H1 (cell line): ENCODE measurements around the gene CTXN2. TPM values are rescaled to one million over a fixed set of nuclear protein-coding genes. Genes with fewer than 3 reads are reported as not detected.

Experiments used
- CTCF ChIA-PET: fragments of 300-600 bp; sonication (Branson Sonifier 250); formaldehyde crosslinking; loops from one replicate; lab custom pipeline; 2021; ENCODE audit not compliant: partially characterized antibody; lab: Charles Lee
- POLR2A ChIA-PET: fragments of 300-600 bp; sonication (Branson Sonifier 250); formaldehyde crosslinking; loops from one replicate; lab custom pipeline; 2021; ENCODE audit warnings: inconsistent platforms; ENCODE audit not compliant: partially characterized antibody; lab: Charles Lee
- DNase-seq, 2 experiments: peaks; one replicate each; pipeline versions ENCODE4 v3.0.0 to v3.0.0-alpha.2; 2010 to 2022; ENCODE audit warnings: low spot score in 2 of 2, low read depth in 1 of 2, mixed read lengths in 1 of 2
- FAIRE-seq: peaks from 2 replicates; lab custom pipeline; 2011; peaks lifted over from hg19 to GRCh38; lab: Jason Lieb, UNC
- H2AFZ ChIP-seq: 2 replicates; pipeline ENCODE4 v1.8.1; 2012; ENCODE audit warnings: low read length, inconsistent platforms
- H2AK5ac ChIP-seq: 2 replicates; pipeline ENCODE4 v1.6.1; 2013; ENCODE audit warnings: low read depth, low read length
- H2BK120ac ChIP-seq: replicated peaks from 2 replicates; pipeline ENCODE3; 2013; ENCODE audit warnings: low read depth, low read length, inconsistent platforms
- H2BK12ac ChIP-seq: 2 replicates; pipeline ENCODE4 v1.6.1; 2013; ENCODE audit warnings: low read depth, low read length
- H2BK15ac ChIP-seq: 2 replicates; pipeline ENCODE4 v1.6.1; 2013; ENCODE audit warnings: low read length
- H2BK20ac ChIP-seq: 2 replicates; pipeline ENCODE4 v1.6.1; 2013; ENCODE audit warnings: low read length
- H2BK5ac ChIP-seq: 2 replicates; pipeline ENCODE4 v1.6.1; 2013; ENCODE audit warnings: low read depth, low read length
- H3K14ac ChIP-seq: 2 replicates; pipeline ENCODE4 v1.6.1; 2013; ENCODE audit warnings: inconsistent platforms; ENCODE audit not compliant: insufficient read length
- H3K18ac ChIP-seq: 2 replicates; pipeline ENCODE4 v1.6.1; 2013; ENCODE audit warnings: low read length; ENCODE audit errors: extremely low read depth
- H3K23ac ChIP-seq: 2 replicates; pipeline ENCODE4 v1.6.1; 2013; ENCODE audit warnings: inconsistent platforms; ENCODE audit not compliant: insufficient read length
- H3K23me2 ChIP-seq: 2 replicates; pipeline ENCODE4 v1.6.1; 2013; ENCODE audit warnings: low read depth, low read length
- H3K27ac ChIP-seq: 2 replicates; pipeline ENCODE4 v1.6.1; 2011; ENCODE audit warnings: low read depth, low read length, inconsistent platforms
- H3K27me3 ChIP-seq, 4 experiments: replicated peaks in 1 of 4; 1 replicate in 1 of 4; 2 replicates in 3 of 4; pipeline versions ENCODE4 v1.6.1 to v1.8.1; 2011 to 2013; ENCODE audit warnings: low read length in 3 of 4, mild to moderate bottlenecking in 3 of 4, inconsistent platforms in 2 of 4, mixed read lengths in 2 of 4, moderate library complexity in 1 of 4; ENCODE audit not compliant: control insufficient read depth in 3 of 4, insufficient read depth in 3 of 4; ENCODE audit errors: extremely low read depth in 1 of 4
- H3K36me3 ChIP-seq, 4 experiments: 2 replicates each; pipeline versions ENCODE4 v1.6.1 to v1.8.1; 2011 to 2013; ENCODE audit warnings: mild to moderate bottlenecking in 4 of 4, low read length in 3 of 4, moderate library complexity in 2 of 4, control low read depth in 1 of 4, inconsistent platforms in 1 of 4; ENCODE audit not compliant: insufficient read depth in 4 of 4, control insufficient read depth in 2 of 4
- H3K4ac ChIP-seq: replicated peaks from 2 replicates; pipeline ENCODE3; 2013; ENCODE audit warnings: low read length, low read depth, mixed read lengths, inconsistent platforms; ENCODE audit not compliant: insufficient read length
- H3K4me1 ChIP-seq, 4 experiments: replicated peaks in 1 of 4; 1 replicate in 1 of 4; 2 replicates in 3 of 4; pipeline versions ENCODE4 v1.6.1 to v1.8.1; 2011 to 2013; ENCODE audit warnings: low read length in 3 of 4, inconsistent platforms in 2 of 4, mixed read lengths in 1 of 4; ENCODE audit not compliant: insufficient read depth in 4 of 4, control insufficient read depth in 3 of 4
- H3K4me2 ChIP-seq, 2 experiments: 2 replicates each; pipeline versions ENCODE4 v1.6.1 to v1.8.1; 2011 to 2013; ENCODE audit warnings: low read depth in 2 of 2, low read length in 2 of 2, control low read depth in 1 of 2, inconsistent platforms in 1 of 2, mild to moderate bottlenecking in 1 of 2; ENCODE audit not compliant: insufficient read depth in 1 of 2
- H3K4me3 ChIP-seq, 4 experiments: fragments of 200-600, 300-600 bp in 1 of 4; sonication (generic), shearing (Covaris generic), sonication (Bioruptor Twin) in 1 of 4; 2 replicates each; pipeline versions ENCODE4 v1.5.1 to v1.8.1; 2011 to 2016; ENCODE audit warnings: low read length in 4 of 4, low read depth in 3 of 4, control low read depth in 2 of 4, inconsistent platforms in 2 of 4, mild to moderate bottlenecking in 2 of 4, mixed read lengths in 1 of 4, moderate library complexity in 1 of 4; ENCODE audit not compliant: insufficient read depth in 2 of 4; ENCODE audit errors: extremely low read depth in 1 of 4
- H3K56ac ChIP-seq: replicated peaks from 2 replicates; pipeline ENCODE3; 2013; ENCODE audit warnings: low read depth, mild to moderate bottlenecking, mixed read lengths, low read length, inconsistent platforms; ENCODE audit not compliant: insufficient read length
- H3K79me1 ChIP-seq: 2 replicates; pipeline ENCODE4 v1.6.1; 2013; ENCODE audit warnings: low read depth, low read length, control low read depth
- H3K79me2 ChIP-seq, 2 experiments: 2 replicates each; pipeline versions ENCODE4 v1.6.1 to v1.8.1; 2012 to 2013; ENCODE audit warnings: low read length in 2 of 2, mild to moderate bottlenecking in 2 of 2, inconsistent platforms in 1 of 2; ENCODE audit not compliant: insufficient read depth in 2 of 2, control insufficient read depth in 1 of 2
- H3K9ac ChIP-seq, 4 experiments: replicated peaks in 1 of 4; 1 replicate in 1 of 4; 2 replicates in 3 of 4; pipeline versions ENCODE4 v1.6.1 to v1.8.1; 2011 to 2013; ENCODE audit warnings: low read depth in 3 of 4, low read length in 3 of 4, control low read depth in 2 of 4, mild to moderate bottlenecking in 2 of 4, moderate library complexity in 2 of 4, inconsistent platforms in 1 of 4; ENCODE audit errors: extremely low read depth in 1 of 4
- H3K9me3 ChIP-seq, 2 experiments: 2 replicates each; pipeline versions ENCODE4 v1.6.1 to v1.8.1; 2012 to 2013; ENCODE audit warnings: mild to moderate bottlenecking in 2 of 2, moderate library complexity in 2 of 2, control low read depth in 1 of 2, inconsistent platforms in 1 of 2, low read depth in 1 of 2, low read length in 1 of 2, mixed read lengths in 1 of 2; ENCODE audit not compliant: insufficient read depth in 2 of 2
- H4K20me1 ChIP-seq, 2 experiments: replicated peaks in 1 of 2; 2 replicates each; pipeline versions ENCODE3 to v1.8.1; 2011 to 2013; ENCODE audit warnings: inconsistent platforms in 2 of 2, low read length in 2 of 2, mild to moderate bottlenecking in 1 of 2; ENCODE audit not compliant: insufficient read depth in 2 of 2, control insufficient read depth in 1 of 2
- H4K5ac ChIP-seq: 2 replicates; pipeline ENCODE4 v1.6.1; 2013; ENCODE audit warnings: low read length, low read depth, mixed read lengths, inconsistent platforms; ENCODE audit not compliant: insufficient read length
- H4K8ac ChIP-seq: 2 replicates; pipeline ENCODE4 v1.8.0; 2013; ENCODE audit warnings: mild to moderate bottlenecking, moderate library complexity, low read length, inconsistent platforms; ENCODE audit not compliant: insufficient read depth; ENCODE audit errors: extremely low read depth
- H4K91ac ChIP-seq: replicated peaks from 2 replicates; pipeline ENCODE3; 2013; ENCODE audit warnings: low read length, mixed read lengths, inconsistent platforms; ENCODE audit not compliant: insufficient read length
- CBX5 ChIP-seq: fragments of 300-800, 300-1000 bp; sonication (generic); IDR thresholded peaks from 2 replicates; pipeline ENCODE4 v1.7.1; 2016; ENCODE audit warnings: antibody characterized with exemption, low read length, low read depth
- CHD1 ChIP-seq: IDR thresholded peaks from 2 replicates; pipeline ENCODE4 v1.6.1; 2012; ENCODE audit warnings: low read depth, low read length, improper control_type of control experiment
- EGR1 ChIP-seq: IDR thresholded peaks from 2 replicates; pipeline ENCODE4 v1.6.1; 2011; ENCODE audit warnings: low read depth, low read length, borderline replicate concordance
- FOSL1 ChIP-seq: IDR thresholded peaks from 2 replicates; pipeline ENCODE4 v1.6.1; 2011; ENCODE audit warnings: mild to moderate bottlenecking, low read depth, low read length, moderate library complexity; ENCODE audit not compliant: insufficient read depth
- JUN ChIP-seq: IDR thresholded peaks from 2 replicates; pipeline ENCODE4 v1.6.1; 2011; ENCODE audit warnings: low read depth, mild to moderate bottlenecking, improper control_type of control experiment, low read length
- JUND ChIP-seq: IDR thresholded peaks from 2 replicates; pipeline ENCODE4 v1.6.1; 2011; ENCODE audit warnings: mild to moderate bottlenecking, improper control_type of control experiment, low read length
- KDM1A ChIP-seq: fragments of 200-600, 300-600 bp; sonication (generic); IDR thresholded peaks from 2 replicates; pipeline ENCODE4 v1.7.1; 2016; ENCODE audit warnings: mild to moderate bottlenecking, low read length, borderline replicate concordance
- NANOG ChIP-seq: IDR thresholded peaks from 2 replicates; pipeline ENCODE4 v1.6.1; 2011; ENCODE audit warnings: low read length, low read depth, mild to moderate bottlenecking, inconsistent platforms; ENCODE audit not compliant: insufficient read depth, poor library complexity, severe bottlenecking
- RFX5 ChIP-seq: IDR thresholded peaks from 2 replicates; pipeline ENCODE4 v1.6.1; 2011; ENCODE audit warnings: low read depth, low read length, improper control_type of control experiment, borderline replicate concordance
- SIN3A ChIP-seq, 2 experiments: IDR thresholded peaks in 1 of 2; conservative IDR thresholded peaks in 1 of 2; 2 replicates each; pipeline ENCODE4 v1.6.1; 2011 to 2012; ENCODE audit warnings: low read length in 2 of 2, improper control_type of control experiment in 1 of 2, low read depth in 1 of 2, mild to moderate bottlenecking in 1 of 2
- SP4 ChIP-seq: IDR thresholded peaks from 2 replicates; pipeline ENCODE4 v1.6.1; 2012; ENCODE audit warnings: low read length, inconsistent platforms
- TBP ChIP-seq: IDR thresholded peaks from 2 replicates; pipeline ENCODE4 v1.6.1; 2011; ENCODE audit warnings: low read depth, low read length, improper control_type of control experiment
- WGBS, 2 experiments: shearing (Covaris generic) in 1 of 2; methylation state at CpG; one replicate each; pipeline versions ENCODE4 v1.1.6 to v1.1.7; 2013 to 2015; ENCODE audit warnings: low lambda C conversion rate in 2 of 2, mixed read lengths in 2 of 2, inconsistent platforms in 1 of 2, low coverage in 1 of 2, missing lambda C conversion rate in 1 of 2; ENCODE audit not compliant: insufficient replicate concordance in 2 of 2, insufficient coverage in 1 of 2, insufficient read length in 1 of 2; ENCODE audit errors: extremely low coverage in 1 of 2, missing lambda C conversion rate in 1 of 2; 5-methylcytosine and 5-hydroxymethylcytosine counted together
- polyA plus RNA-seq, 7 experiments: library from polyadenylated mRNA; depleted of rRNA in 3 of 7; stranded (reverse) in 5 of 7; unstranded in 2 of 7; fragments of >200 nt in 5 of 7; fragments of 200-250 nt in 2 of 7; gene quantifications; 1 replicate in 5 of 7; 2 replicates in 1 of 7; 4 replicates in 1 of 7; pipeline versions ENCODE4 v1.2.1 to v1.2.3, GENCODE V29; 2011 to 2013; ENCODE audit warnings: missing spikeins in 2 of 7, mixed read lengths in 2 of 7
- total RNA-seq: library from RNA; stranded (reverse); fragmentation: NEBNext Ultra II Directional; extraction: Animal tissue kit (Norgen Biotek cat#: 25700); gene quantifications from 2 replicates; pipeline ENCODE4 v1.2.1, GENCODE V29; 2021
- TF ChIP-seq, protein P1 (sequence below): IDR thresholded peaks from 2 replicates; pipeline ENCODE4 v1.6.1; 2012; ENCODE audit warnings: inconsistent platforms
- TF ChIP-seq, protein P2 (sequence below): IDR thresholded peaks from 2 replicates; pipeline ENCODE4 v1.6.1; 2011; ENCODE audit warnings: low read depth, mild to moderate bottlenecking, low read length; ENCODE audit not compliant: insufficient read depth

Gene CTXN2
- total and polyA plus RNA-seq, 2 of the 8 experiments (the other 6 are each of a cell fraction or from before 2014, with no cell fraction given): 0.08 TPM; not detected in 1

DNA sequence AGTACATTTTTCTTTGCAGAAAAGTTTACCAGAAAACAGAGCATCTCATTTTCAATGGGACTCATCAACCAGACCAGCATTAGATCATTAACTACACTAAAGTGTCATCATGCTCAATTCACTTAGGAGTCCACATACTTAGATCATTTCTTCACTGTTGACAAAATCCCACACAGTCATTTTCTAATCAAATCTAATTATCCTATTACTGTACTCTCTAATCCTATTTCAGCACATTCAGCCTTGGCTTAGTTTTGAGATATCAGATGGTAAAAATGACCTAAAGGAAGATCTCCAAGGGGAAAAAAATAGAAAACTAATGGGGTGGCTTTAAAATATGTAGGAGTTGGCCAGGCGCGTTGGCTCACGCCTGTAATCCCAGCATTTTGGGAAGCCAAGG lies 5.2 kb upstream of the CTXN2 start:
- Histone ChIP-seq H3K9me3 (no peaks in the 10 kb centered on the region), H3K4ac (no peak overlapping the region), H3K4me3 (no peak overlapping the region), H2BK15ac (no peak overlapping the region), H2BK12ac (no peak overlapping the region), H3K27ac (no peak overlapping the region), H3K23me2 (peaks cover 3% of the 10 kb centered on the region; the same call in 1 of the 2 replicates), H3K56ac (no peak overlapping the region), H3K36me3 (no peaks in the 10 kb centered on the region), H2BK20ac (no peak overlapping the region), H3K14ac (no peak overlapping the region), H3K79me1 (no peaks in the 10 kb centered on the region), H2AK5ac (no peak overlapping the region), H4K5ac (no peak overlapping the region), H3K79me2 (no peaks in the 10 kb centered on the region), H3K4me1 (no peaks in the 10 kb centered on the region), H3K18ac (no peak overlapping the region), H2BK120ac (no peak overlapping the region), H3K4me2 (no peak overlapping the region), H3K23ac (no peak overlapping the region), H2AFZ (no peak overlapping the region), H2BK5ac (no peak overlapping the region), H3K27me3 (no peaks in the 10 kb centered on the region), H4K20me1 (no peaks in the 10 kb centered on the region), H3K9ac (no peak overlapping the region), H4K8ac (no peak overlapping the region), H4K91ac (no peak overlapping the region)
- ChIA-PET POLR2A (no interaction called here), CTCF (interaction anchor here (1.5 kb wide), 1 partner anchor 13 kb away, joined by 3 read pairs; no protein-coding TSS in a partner anchor)
- FAIRE-seq (no peak), DNase-seq (no peak)
- WGBS, 2 experiments: 97% methylated on average over 3 of the region's 3 CpGs; no CpG with 5 or more reads in 1 of the 2 experiments
- TF ChIP-seq NANOG (no peak), TBP (no peak), CBX5 (no peak), SIN3A (conservative IDR thresholded peaks at IDR 0.05 in 1 of 2, IDR thresholded peaks at IDR 0.05 in 1 of 2; ENCODE audit: low read depth in 1 of 2, low read length in 2 of 2) (no peak), JUND (no peak), JUN (no peak), FOSL1 (no peak), RFX5 (no peak), EGR1 (no peak), CHD1 (no peak), KDM1A (no peak), SP4 (no peak)
- TF ChIP-seq, protein P1, sequence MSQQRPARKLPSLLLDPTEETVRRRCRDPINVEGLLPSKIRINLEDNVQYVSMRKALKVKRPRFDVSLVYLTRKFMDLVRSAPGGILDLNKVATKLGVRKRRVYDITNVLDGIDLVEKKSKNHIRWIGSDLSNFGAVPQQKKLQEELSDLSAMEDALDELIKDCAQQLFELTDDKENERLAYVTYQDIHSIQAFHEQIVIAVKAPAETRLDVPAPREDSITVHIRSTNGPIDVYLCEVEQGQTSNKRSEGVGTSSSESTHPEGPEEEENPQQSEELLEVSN: no peak
- TF ChIP-seq, protein P2, sequence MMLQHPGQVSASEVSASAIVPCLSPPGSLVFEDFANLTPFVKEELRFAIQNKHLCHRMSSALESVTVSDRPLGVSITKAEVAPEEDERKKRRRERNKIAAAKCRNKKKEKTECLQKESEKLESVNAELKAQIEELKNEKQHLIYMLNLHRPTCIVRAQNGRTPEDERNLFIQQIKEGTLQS: no peak
